ENCODE results near the gene ASNSD1.
"Not testable (repeated sequence)": the region's sequence is repeated elsewhere in the genome, so short reads cannot be mapped to it uniquely, and the experiment has no call there.

The ASNSD1 gene

GRCh38 chr2:189654641-189655040 is 6.6 kb upstream of the ASNSD1 start:
- H3K4me3 ChIP-seq (ENCODE audit: low read length): no peak overlapping the region
- H3K9ac ChIP-seq (ENCODE audit: low read length): no peak overlapping the region
- no peaks in the 10 kb centered on the region for H3K36me3 ChIP-seq (ENCODE audit: control insufficient read depth, insufficient read depth, low read length)
- no peaks in the 10 kb centered on the region for H3K9me3 ChIP-seq (ENCODE audit: control insufficient read depth, low read length)
- H3K27me3 ChIP-seq (ENCODE audit: control insufficient read depth, insufficient read depth, low read length): no peaks in the 10 kb centered on the region
- peaks cover 10% of the 10 kb centered on the region for H3K4me1 ChIP-seq (ENCODE audit: control insufficient read depth, insufficient read depth, low read length)

DNA sequence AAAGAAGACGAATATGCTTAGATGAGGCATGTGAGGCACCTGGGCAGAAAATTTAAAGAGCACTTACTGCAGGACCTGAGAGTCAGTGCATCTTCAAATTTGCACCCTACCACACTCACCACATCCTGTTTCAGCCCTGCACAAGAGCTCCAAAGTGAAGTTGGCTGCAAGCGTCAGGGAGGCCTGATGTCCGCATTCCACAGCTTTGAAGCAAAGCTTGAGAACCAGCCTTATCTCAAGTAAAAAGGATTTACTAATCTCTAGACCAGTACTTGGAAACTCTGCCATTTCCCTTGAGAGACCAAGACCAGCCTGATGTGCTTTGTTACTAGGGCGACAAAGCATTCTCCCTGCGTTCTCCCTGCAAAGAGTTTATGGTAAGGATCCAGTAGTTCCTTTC is 3.4 kb upstream of the ASNSD1 start:
- Histone ChIP-seq H3K9ac (ENCODE audit: low read length) (no peak overlapping the region), H3K9me3 (ENCODE audit: control insufficient read depth, low read length) (no peaks in the 10 kb centered on the region), H3K4me1 (ENCODE audit: control insufficient read depth, insufficient read depth, low read length) (peaks cover 15% of the 10 kb centered on the region), H3K36me3 (ENCODE audit: control insufficient read depth, insufficient read depth, low read length) (no peaks in the 10 kb centered on the region), H3K27me3 (ENCODE audit: control insufficient read depth, insufficient read depth, low read length) (no peaks in the 10 kb centered on the region), H3K4me3 (ENCODE audit: low read length) (no peak overlapping the region)

GRCh38 chr2:189658306-189659212 is 2.7 kb upstream of the ASNSD1 start:
- H3K4me3 ChIP-seq (ENCODE audit: low read length): no peak overlapping the region
- H3K27me3 ChIP-seq (ENCODE audit: control insufficient read depth, insufficient read depth, low read length): no peaks in the 10 kb centered on the region
- H3K9me3 ChIP-seq (ENCODE audit: control insufficient read depth, low read length): no peaks in the 10 kb centered on the region
- H3K9ac ChIP-seq (ENCODE audit: low read length): no peak overlapping the region
- no peaks in the 10 kb centered on the region for H3K36me3 ChIP-seq (ENCODE audit: control insufficient read depth, insufficient read depth, low read length)
- peaks cover 15% of the 10 kb centered on the region for H3K4me1 ChIP-seq (ENCODE audit: control insufficient read depth, insufficient read depth, low read length)

DNA sequence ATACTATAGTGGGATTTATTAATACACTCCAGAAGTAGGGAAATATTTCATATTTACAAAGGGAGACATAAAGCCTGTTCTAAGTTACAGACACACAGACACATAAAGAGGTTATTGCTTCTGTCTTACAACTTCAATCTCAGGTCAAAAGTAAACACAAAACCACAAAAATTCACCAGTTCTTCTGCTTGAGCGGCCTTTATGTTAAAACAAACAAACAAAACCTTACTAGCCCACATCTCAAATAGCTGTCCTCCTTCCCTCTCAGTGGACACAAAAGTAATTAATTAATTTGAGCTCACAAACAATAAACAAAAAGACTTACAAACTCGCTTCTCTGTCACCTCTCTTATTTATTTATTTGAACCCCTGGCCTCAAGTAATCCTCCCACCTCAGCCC is 1.5 kb upstream of the ASNSD1 start:
- no peak overlapping the region for H3K4me3 ChIP-seq (ENCODE audit: low read length)
- H3K9ac ChIP-seq (ENCODE audit: low read length): no peak overlapping the region
- H3K27me3 ChIP-seq (ENCODE audit: control insufficient read depth, insufficient read depth, low read length): no peaks in the 10 kb centered on the region
- no peaks in the 10 kb centered on the region for H3K9me3 ChIP-seq (ENCODE audit: control insufficient read depth, low read length)
- peaks cover 15% of the 10 kb centered on the region for H3K4me1 ChIP-seq (ENCODE audit: control insufficient read depth, insufficient read depth, low read length)
- H3K36me3 ChIP-seq (ENCODE audit: control insufficient read depth, insufficient read depth, low read length): no peaks in the 10 kb centered on the region

DNA sequence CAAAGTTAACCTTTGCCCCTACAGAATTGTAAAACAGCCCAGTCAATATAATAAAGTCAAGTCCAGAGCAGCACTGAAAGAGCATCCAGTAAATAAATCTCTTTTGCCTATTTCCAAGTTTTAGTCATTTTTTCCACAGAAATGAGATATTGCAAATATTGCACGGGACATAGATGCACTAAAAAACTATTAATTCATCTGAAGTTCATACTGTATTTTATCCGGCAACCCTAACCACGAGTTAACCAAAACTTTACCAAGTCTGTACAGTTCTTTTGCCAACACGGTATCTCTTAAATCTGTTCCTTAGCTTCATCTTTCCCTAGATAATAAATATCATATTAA is 484 bp upstream of the ASNSD1 start:
- Histone ChIP-seq H3K9me3 (ENCODE audit: control insufficient read depth, low read length) (no peaks in the 10 kb centered on the region), H3K36me3 (ENCODE audit: control insufficient read depth, insufficient read depth, low read length) (no peaks in the 10 kb centered on the region), H3K9ac (ENCODE audit: low read length) (no peak overlapping the region), H3K27me3 (ENCODE audit: control insufficient read depth, insufficient read depth, low read length) (no peaks in the 10 kb centered on the region), H3K4me3 (ENCODE audit: low read length) (no peak overlapping the region), H3K4me1 (ENCODE audit: control insufficient read depth, insufficient read depth, low read length) (peaks cover 15% of the 10 kb centered on the region)

- no peaks in the 10 kb centered on the region for H3K27me3 ChIP-seq (ENCODE audit: control insufficient read depth, insufficient read depth, low read length)
- no peaks in the 10 kb centered on the region for H3K9me3 ChIP-seq (ENCODE audit: control insufficient read depth, low read length)
- peak overlapping the region; percentile 62 for H3K4me3 ChIP-seq (ENCODE audit: low read length)
- H3K4me1 ChIP-seq (ENCODE audit: control insufficient read depth, insufficient read depth, low read length): peaks cover 15% of the 10 kb centered on the region
- H3K9ac ChIP-seq (ENCODE audit: low read length): peak overlapping the region; percentile 98
- no peaks in the 10 kb centered on the region for H3K36me3 ChIP-seq (ENCODE audit: control insufficient read depth, insufficient read depth, low read length)
These were observed 680 bp downstream of the ASNSD1 start for GRCh38 chr2:189661957-189662321.

- H3K36me3 ChIP-seq (ENCODE audit: control insufficient read depth, insufficient read depth, low read length): no peaks in the 10 kb centered on the region
- no peak overlapping the region for H3K4me3 ChIP-seq (ENCODE audit: low read length)
- peaks cover 14% of the 10 kb centered on the region for H3K4me1 ChIP-seq (ENCODE audit: control insufficient read depth, insufficient read depth, low read length)
- H3K27me3 ChIP-seq (ENCODE audit: control insufficient read depth, insufficient read depth, low read length): no peaks in the 10 kb centered on the region
- H3K9ac ChIP-seq (ENCODE audit: low read length): peak overlapping the region; percentile 8
- H3K9me3 ChIP-seq (ENCODE audit: control insufficient read depth, low read length): no peaks in the 10 kb centered on the region
These were observed 1.5 kb downstream of the ASNSD1 start for GRCh38 chr2:189662669-189663226.

- H3K9me3 ChIP-seq (ENCODE audit: control insufficient read depth, low read length); H3K9ac ChIP-seq (ENCODE audit: low read length); H3K4me3 ChIP-seq (ENCODE audit: low read length); H3K36me3 ChIP-seq (ENCODE audit: control insufficient read depth, insufficient read depth, low read length); H3K4me1 ChIP-seq (ENCODE audit: control insufficient read depth, insufficient read depth, low read length); H3K27me3 ChIP-seq (ENCODE audit: control insufficient read depth, insufficient read depth, low read length): not testable (repeated sequence)
These were observed 2.1 kb downstream of the ASNSD1 start for GRCh38 chr2:189663319-189663718.

DNA sequence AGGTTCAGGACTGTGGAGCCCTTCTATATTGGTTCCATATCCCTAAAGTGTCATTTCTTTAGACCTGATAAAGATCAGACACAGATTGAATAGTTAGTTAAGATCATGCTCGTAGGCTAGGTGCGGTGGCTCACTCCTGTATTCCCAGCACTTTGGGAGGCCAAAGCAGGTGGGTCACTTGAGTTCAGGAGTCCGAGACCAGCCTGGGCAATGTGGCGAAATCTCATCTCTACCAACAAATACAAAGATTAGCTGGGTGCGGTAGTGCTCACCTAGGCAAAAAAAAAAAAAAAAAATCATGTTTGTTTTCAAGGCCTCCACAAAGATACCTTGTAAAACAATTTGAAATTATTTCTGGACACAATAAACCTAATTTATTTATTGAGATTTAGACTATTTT is 8.7 kb downstream of the ASNSD1 start:
- Histone ChIP-seq H3K36me3 (ENCODE audit: control insufficient read depth, insufficient read depth, low read length) (no peaks in the 10 kb centered on the region), H3K4me3 (ENCODE audit: low read length) (no peak overlapping the region), H3K27me3 (ENCODE audit: control insufficient read depth, insufficient read depth, low read length) (no peaks in the 10 kb centered on the region), H3K9ac (ENCODE audit: low read length) (no peak overlapping the region), H3K4me1 (ENCODE audit: control insufficient read depth, insufficient read depth, low read length) (no peaks in the 10 kb centered on the region), H3K9me3 (ENCODE audit: control insufficient read depth, low read length) (no peaks in the 10 kb centered on the region)

DNA sequence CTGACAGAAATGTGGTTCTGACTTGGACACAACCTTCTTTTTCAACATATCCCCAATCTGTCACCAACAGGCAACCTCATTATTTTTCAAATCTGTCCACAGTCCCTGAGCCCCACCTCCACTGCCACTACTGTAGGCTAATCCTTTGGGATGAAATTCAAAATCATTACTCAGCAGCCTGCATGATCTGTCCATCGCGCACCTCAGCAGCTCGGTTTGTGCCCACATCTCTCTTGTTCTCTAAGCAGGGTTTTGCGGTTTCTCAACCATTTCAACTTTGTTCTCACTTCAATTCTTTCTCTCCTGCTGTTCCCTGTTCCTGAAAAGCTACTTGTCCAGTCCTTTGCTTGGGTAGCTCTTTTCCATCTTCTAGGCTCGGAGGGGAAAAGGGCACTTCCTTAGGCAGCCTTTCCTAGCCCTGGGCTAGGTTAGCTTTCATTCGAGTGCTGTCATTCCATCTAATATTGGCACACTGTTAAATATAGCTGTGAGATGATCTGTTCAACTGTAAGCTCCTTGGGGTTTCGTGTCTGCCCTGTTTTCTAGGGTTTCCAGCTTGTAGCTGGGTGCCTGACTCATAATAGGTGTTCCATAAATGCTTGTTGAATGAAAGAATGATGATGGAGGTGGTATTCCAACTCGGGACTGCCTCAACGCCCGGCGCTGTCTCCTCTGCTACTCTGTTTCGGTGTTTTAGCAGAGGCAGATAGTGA is 12.6 kb downstream of the ASNSD1 start:
- no peaks in the 10 kb centered on the region for H3K27me3 ChIP-seq (ENCODE audit: control insufficient read depth, insufficient read depth, low read length)
- no peaks in the 10 kb centered on the region for H3K36me3 ChIP-seq (ENCODE audit: control insufficient read depth, insufficient read depth, low read length)
- H3K9me3 ChIP-seq (ENCODE audit: control insufficient read depth, low read length): no peaks in the 10 kb centered on the region
- H3K4me3 ChIP-seq (ENCODE audit: low read length): no peak overlapping the region
- no peaks in the 10 kb centered on the region for H3K4me1 ChIP-seq (ENCODE audit: control insufficient read depth, insufficient read depth, low read length)
- peak overlapping the region; percentile 99 for H3K9ac ChIP-seq (ENCODE audit: low read length)

DNA sequence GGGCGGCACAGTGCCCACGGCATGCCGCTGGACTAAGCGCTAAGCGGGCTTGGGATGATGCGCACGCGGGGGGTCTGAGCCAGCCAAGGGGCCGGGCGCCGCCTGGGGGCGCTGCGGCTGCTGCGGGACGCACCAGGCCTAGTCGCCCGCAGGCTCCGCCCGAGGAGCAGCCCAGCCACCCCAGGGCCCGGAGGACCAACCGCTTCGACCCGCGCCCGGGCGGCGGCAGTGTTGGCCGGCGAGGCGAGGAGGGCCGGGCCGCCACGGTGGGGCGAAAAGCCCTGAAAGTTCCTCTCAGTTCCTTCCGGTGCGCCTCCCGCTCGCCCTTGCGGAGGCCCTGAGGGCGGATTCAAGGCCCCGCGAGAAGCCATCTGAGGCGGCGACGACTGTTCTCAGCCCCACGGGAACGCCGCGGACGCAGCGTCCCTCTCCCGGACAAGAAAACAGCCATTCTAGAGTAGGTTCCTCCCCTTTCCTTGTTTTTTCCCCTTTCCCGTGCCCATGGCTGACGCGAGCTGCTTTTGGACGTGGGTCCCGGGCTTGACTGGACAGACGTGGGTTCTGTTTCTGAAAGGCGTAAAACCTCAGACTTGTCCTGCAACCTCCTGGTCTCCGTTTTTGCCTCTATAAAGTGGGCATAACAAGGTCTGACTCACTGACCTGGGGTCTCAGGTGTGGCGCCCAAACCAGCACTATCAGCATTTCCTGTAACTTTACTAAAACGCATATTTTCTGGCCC is 13.3 kb downstream of the ASNSD1 start, which contains the start of gene ANKAR:
ANKAR (plus strand) TSS at position 297 of the 739 bp plus-strand sequence. CDS start 1,821 bp downstream, outside the sequence.
- H3K4me1 ChIP-seq (ENCODE audit: control insufficient read depth, insufficient read depth, low read length): no peaks in the 10 kb centered on the region
- H3K27me3 ChIP-seq (ENCODE audit: control insufficient read depth, insufficient read depth, low read length): no peaks in the 10 kb centered on the region
- H3K9ac ChIP-seq (ENCODE audit: low read length): peak within 1 kb of the TSS; percentile 99
- no peaks in the 10 kb centered on the region for H3K9me3 ChIP-seq (ENCODE audit: control insufficient read depth, low read length)
- peak within 1 kb of the TSS; percentile 92 for H3K4me3 ChIP-seq (ENCODE audit: low read length)
- no peaks in the 10 kb centered on the region for H3K36me3 ChIP-seq (ENCODE audit: control insufficient read depth, insufficient read depth, low read length)

DNA sequence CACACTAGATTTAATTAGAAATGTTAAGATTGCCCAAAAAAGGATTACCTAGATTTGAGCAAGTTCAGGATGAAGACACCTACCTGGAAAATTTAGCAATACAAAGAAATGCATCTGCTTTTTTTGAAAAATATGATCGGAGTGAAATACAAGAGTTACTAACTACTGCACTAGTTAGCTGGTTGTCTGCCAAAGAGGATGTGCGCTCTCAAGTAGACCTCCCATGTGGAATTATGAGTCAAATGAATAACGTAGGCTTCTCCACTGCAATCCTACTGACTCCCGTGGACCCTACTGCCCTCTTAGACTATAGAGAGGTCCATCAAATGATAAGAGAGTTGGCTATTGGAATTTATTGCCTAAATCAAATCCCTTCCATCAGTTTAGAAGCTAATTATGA is 15.2 kb downstream of the ASNSD1 start:
- H3K4me1 ChIP-seq (ENCODE audit: control insufficient read depth, insufficient read depth, low read length): no peaks in the 10 kb centered on the region
- no peaks in the 10 kb centered on the region for H3K9me3 ChIP-seq (ENCODE audit: control insufficient read depth, low read length)
- H3K4me3 ChIP-seq (ENCODE audit: low read length): no peak overlapping the region
- H3K9ac ChIP-seq (ENCODE audit: low read length): no peak overlapping the region
- H3K27me3 ChIP-seq (ENCODE audit: control insufficient read depth, insufficient read depth, low read length): no peaks in the 10 kb centered on the region
- no peaks in the 10 kb centered on the region for H3K36me3 ChIP-seq (ENCODE audit: control insufficient read depth, insufficient read depth, low read length)

Measured in mucosa of stomach (tissue), 1 donor.